NOMO-1 treated with dmso at 0.1 percent for 144 hours (cell line): Measurements from ENCODE around the gene PPM1L.

Source experiments
- DNase-seq: peaks from one replicate; lab custom pipeline; 2025; ENCODE audit not compliant: unreplicated experiment; lab: John Stamatoyannopoulos, UW

The PPM1L gene

DNA sequence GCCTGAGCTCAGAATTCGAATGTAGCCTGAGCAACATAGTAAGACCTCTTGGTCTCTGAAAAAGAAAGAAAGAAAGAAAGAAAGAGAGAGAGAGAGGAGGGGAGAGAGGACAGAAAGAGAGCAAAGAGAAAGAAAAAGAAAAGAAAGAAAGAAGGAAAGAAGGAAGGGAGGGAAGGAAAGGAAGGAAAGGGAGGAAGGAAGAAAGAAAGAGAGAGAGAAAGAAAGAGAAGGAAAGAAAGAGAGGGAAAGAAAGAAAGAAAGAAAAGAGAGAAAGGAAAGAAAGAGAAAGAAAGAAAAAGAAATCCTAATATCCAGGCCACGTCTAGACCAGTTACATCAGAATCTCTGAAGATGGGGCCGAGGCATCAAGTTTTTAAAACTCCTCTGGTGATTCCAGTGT, 50.7 kb downstream of the PPM1L start:
- no peak for DNase-seq

DNA sequence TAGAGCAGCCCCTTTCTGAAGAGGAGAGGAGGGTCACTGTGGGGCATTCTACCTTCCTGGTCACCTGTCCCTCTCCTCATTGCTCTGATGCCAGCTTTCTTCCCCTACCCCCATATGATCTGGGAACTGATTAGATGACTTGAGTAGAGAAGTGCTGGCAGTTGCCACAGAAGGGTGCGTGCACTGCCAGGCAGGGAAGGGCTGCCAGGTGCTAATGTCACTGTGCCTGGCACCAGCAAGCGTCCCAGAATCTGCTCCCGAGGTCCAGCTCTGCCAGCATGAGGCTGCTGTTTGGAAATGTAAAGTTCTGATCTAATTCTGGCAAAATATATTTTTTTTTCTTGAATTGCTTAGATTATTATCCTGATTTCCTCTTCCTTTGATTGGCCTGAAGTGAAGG, 52.8 kb downstream of the PPM1L start:
- DNase-seq = no peak

DNA sequence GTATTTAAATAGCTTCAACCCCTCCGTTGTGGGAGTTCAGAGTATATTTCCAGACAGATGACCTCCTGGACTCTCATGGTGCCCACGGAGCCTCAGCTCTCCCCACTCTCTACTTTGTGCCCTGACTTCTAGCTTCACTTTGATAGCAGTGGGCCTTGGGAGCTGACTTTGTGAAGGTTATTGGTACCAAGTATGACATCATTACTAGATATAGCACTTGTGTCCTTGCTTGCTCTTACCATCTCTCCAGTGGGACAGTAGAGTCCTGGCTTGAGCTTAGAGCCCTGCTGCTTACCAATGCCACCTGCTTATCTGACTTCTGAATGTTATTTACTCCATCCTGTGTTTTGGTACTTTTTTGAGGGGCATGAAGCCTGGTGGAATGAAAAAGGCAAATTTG, 53.4 kb downstream of the PPM1L start:
- DNase-seq = no peak

DNA sequence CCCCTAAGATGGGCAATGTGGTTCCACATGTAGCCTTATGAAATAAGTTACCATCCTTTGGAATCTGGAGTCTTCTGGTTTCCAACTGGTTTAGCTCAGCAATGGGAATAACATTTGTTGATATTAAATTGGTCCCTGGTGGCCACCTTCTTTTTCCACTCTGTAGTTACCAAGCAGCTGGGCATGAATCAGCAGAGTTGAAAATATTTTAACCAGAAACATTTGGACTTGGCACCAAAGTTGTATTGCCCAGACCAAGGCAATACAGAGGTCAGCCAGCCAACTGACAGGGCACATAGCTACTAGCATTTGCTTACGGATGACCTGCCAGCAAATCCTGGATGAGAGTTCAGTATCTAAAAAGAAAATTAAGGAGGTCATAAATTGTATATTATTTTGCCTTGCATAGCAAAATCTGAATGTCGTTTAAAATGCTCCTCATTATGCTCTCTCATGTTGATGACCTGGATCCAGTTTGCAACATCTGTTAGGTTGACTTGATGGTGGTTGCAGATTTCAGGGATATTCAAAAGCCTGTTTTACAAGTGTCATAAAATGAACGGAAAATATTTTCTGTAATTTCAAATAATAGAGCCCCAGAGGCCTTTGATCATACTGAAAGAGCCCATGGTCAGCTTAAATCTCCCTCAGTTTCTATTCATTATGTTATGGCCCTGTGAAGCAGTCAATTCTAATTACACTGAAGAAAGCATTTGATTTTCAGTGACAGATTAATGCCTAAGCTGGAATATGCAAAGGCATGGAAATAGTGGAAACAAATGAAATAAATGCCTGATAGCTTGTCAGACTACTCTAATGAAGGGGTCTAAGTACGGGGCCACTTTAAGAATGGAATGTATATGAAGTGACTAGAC, 54.6 kb downstream of the PPM1L start:
- no peak for DNase-seq

DNA sequence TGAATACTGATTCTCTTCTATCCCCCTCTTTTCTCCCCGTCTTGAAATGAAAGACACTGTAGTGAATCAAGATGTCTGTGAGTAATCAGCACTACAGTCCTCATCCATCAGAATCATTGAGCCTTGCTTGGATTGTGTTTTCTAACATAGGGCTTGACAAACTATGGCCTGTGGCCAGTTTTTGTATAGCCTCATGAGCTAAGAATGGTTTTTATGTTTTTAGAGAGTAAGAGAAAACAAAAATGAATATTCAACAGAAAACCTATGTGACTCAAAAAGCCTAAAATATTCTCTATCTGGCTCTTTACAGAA, 55.2 kb downstream of the PPM1L start:
- DNase-seq = no peak

DNA sequence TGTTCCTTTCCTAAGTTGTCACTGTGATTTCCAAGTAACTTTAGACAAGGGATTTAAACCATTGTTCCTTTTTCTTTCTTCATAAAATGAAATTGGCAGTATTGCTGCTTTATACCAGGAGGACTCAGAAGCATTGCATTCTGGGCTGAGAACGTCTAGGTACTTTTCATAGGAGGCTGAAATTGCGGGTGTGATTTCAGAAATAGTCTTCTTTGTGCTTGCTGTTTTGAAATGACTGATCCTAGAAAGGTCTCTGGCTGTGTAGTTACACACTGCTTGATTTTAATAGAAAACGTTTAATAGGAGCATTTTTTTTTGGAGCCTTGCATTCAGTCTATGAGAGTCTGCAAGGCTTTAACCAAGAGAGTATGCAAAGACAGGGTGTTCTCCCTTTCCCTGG, 56.3 kb downstream of the PPM1L start:
- no peak for DNase-seq

DNA sequence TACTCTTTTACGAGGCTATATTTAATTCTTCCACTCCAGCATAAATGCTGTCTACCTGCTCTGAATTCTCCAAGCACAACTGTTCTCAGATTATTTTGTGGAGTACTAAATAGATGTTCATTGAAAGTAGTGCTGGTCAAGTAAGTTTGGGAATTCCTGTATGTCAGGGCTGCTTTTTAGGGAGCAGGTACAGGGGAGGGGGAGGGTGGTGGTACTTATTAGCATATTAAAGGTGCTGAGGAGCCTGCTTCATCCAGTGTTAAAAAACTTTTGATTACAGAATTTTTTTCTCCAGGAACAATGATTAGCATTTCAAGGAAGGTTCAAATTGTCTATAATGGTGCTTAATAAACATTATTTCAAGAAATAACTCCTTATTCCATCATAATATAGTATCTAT, 59.2 kb downstream of the PPM1L start:
- DNase-seq = no peak

DNA sequence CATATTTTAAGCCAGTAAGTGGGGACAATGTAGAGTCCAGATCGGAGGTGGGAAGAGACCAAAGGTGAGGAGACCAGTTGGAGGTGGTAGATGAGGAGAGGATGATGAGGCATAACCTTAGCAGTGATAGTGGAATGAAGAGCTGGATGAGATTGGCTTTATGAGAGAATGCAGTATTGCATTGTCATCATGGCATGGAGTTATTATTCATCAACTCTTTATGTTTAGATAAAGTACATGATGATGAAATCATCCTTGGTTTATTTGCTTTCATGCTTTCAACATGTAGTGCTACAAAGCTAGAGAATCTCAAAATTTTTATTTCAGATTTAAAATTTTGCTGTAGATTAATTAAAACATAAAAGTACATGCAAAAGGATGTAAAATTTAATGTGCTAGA, 64.0 kb downstream of the PPM1L start:
- no peak for DNase-seq

DNA sequence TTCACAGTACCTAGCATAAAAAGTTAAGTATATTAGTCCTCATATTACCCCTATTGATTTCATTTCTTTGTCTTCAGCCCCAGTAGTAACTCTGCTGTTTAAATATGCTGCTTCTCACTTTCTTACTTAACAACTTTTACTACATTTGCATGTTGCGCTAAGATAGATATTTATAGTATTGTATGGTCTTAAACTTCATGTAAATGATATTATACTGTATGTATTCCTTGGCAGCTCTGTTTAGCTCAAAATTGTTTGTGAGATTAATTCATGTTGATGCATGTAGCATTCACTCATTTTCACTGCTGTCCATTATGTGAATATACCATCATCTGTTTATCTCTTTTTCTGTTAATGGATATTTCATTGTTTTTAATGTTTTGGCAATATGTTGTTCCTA, 64.4 kb downstream of the PPM1L start:
- no peak for DNase-seq

DNA sequence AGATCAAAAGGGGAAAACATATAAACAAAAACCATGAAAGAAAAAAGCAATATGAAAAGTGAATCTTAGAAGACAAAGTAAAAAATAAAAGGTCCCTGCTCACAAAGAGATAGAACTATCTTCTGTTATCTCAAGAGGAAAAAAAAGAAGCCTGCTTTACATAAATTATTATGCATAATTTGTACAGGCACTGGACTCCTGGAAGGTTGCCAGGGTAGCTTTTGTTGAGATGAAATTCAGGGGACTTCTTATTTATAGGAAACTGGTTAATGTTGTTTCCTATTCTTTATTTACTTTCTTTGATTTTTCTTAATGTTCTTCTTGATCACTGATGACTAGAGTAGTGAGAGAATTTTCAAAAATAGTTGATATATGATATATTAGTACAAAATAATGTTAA, 66.9 kb downstream of the PPM1L start:
- DNase-seq = no peak

DNA sequence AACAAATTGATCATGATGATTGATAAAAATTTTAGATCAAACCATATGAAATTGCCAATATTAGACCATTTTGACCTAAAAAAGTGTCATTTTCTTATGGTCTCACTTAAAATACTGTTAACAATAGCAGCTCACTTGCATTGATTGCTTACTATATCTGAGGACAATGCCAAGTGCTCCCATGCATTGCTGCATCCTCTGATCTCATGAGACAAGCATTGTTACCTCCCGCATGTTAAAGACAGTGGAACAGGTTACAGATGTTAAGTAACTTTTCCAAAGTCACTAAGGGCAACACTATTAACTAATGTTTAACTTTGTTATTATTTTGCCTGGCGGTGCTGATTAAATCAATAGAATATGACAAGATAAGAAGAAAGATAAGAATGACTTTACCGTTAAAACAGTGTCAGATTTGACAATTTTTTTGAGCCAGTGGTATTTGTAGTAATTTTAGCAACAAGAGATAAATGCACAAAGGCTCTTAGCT, 69.3 kb downstream of the PPM1L start:
- no peak for DNase-seq

DNA sequence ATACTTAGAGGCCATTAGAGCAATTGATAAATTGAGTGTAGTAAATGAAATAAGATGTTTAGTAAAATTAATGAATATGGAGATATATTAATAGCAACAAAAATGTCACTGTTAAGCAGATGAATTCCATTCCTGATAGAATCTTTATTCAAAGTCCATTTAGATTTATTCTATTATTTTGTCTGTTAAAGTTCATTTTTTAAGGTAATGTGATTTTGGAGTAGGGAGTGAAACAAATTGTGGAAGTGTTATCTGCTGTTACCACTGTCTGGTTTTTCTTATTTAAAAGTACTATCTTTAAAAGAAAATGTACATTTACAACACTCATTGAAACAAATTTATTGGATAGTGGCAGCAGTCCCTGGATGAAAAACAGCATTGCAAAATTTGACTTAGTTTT, 70.4 kb downstream of the PPM1L start:
- DNase-seq = no peak

DNA sequence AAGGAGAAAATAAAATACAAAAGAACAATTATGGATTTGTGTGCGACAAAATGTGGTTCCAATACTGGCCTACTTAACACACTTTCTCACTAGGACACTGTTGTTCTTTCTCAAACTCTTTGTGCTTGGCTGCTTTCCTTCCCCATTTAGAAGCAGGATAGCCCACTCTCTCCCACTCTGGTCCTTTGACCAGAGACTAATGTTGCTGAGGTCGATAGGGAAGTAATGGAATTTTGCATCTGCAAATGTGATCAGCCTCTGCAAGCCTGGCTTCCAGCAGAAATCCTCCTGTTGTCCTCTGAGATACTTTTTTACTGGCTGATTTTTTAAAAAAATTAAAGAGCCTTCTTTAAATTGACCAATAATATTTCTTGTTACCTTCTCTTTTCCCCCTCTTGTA, 71.0 kb downstream of the PPM1L start:
- DNase-seq = no peak

DNA sequence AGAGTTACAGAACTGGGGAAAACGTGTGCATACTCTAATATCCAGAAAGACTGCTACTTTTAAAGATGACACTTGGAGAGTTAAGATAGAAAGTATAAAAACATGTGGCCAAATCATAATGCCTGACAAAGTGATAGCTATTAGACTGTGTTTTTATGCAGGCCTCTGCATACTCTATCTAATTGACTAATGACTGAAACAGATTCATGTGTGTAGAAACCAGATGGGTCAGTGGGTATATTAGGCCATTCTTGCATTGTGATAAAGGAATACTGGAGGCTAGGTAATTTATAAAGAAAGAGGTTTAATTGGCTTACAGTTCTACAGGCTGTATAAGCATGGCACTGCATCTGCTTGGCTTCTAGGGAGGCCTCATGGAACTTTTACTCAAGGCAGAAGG, 71.5 kb downstream of the PPM1L start:
- DNase-seq = no peak

DNA sequence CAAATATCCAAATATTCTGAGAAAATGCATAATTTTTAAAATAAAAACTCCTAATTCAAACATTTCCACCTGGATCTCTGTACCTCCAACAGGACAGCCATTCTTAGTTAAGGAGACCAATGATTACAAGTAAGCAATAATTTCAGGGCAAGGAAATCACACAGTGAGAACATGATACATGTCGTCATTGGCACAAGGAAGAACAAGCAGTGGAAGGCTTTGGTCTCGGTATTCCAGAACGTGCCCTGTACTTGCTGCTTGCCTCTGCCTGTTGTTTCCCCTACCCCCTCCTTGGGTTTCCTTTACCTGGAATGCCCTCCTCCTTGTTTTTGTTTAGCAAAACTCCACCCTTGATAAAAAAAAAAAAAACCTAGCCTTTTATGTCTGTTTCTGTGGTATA, 72.8 kb downstream of the PPM1L start:
- no peak for DNase-seq

DNA sequence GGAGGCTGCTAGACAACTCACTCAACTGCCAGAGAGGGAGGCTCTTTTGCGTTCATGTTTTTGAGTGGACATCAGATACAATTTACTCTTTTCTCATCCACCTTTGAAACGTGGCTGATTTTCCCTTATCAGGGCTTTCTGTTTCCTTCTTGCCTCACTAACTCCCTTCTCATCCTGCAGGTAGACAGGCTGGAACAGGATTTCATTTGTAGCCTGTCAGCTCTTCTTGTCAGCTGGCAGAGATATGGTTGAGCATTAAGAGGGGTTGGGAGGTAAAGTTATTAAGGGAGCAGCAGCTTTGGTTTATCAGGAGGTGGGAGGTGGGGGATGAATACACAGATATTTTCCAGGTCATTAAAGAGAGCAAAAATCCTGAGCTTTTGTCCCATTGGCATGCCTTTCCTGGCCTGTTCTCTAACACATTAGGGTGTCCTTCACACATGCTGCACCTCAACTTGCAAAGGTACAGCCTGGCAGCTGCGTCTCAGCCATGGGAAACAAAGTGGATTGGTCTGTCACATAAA, 73.5 kb downstream of the PPM1L start:
- DNase-seq = no peak

DNA sequence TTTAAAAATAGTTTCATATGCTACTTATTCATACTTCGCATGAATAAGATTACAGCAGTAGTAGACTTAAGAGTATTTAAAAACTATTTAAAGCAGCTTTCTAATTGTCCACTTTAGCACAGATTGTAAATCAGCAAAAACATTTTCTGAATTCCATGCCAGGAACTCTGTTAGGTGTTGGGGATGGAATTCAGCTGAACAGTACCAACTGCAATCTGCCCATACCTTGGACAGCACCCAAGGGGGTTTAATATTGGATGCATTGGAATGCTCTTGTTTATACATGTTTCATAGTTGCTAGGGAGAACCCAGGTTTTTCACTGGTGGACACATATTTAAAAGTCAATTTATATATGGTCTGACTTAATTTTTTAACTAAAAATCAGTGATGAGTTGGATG, 74.8 kb downstream of the PPM1L start:
- no peak for DNase-seq

DNA sequence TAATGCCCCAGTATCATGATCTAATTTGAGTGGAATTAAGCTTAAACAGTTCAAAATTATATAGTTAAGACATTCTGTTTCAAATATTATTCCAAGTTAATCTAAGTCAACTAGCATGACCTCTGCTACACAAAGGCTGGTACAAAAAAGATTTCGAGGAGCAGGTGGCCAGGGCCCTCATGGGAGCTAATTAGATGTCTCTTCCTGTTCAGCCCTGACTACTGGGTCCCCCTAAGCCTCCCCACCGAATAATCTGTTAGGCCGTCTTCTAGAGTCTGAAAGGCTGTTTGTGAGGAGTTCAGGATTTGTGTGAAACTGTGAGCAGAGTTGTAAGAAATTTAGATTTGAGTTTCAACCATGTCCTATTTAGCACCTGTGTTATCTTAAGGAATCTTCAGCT, 75.4 kb downstream of the PPM1L start:
- no peak for DNase-seq

DNA sequence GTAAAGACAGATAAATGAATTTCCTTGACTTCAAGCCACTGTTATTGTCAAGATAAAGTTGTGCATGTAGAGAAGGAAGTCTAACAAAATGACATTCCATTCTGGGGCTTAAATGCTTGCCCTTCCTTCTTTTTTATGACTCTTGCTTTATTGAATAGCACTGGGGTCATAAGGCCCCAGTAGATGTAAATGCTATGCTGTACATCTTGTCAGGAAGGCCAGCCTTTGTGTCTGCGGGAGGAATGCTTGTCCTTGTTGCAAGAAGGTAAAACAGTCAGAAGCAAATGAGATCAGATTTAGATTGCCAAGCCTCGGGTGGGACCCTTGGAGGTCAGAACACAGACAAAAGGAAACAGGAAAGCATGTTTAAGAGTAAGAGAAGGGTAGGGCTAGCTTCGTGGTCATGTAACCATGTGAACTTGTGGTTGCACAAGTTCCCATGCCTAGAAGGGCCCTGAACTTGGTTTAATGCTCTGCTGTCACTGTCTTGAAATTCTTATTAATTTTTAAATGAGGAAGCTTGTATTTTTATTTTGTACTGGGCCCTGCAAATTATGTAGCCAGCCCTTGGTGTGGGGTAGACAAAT, 81.5 kb downstream of the PPM1L start:
- peak; percentile 73 for DNase-seq

DNA sequence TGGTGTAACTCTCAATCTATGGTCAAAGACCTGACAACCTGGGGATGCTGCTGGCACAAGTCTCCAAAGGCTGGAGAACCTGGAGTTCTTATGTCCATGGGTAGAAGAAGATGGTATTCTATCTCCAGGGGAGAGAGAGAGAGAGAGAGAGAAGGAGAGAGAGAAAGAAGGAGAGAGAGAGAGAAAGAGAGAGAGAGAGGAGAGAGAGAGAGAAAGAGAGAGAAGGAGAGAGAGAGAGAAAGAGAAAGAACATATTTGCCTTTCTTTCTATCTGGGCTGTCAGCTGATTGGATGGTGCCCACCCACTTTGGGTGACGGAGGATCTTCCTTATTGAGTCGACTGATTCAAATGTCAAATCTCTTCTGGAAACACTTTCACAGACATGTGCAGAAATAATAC, 84.6 kb downstream of the PPM1L start:
- DNase-seq = no peak

DNA sequence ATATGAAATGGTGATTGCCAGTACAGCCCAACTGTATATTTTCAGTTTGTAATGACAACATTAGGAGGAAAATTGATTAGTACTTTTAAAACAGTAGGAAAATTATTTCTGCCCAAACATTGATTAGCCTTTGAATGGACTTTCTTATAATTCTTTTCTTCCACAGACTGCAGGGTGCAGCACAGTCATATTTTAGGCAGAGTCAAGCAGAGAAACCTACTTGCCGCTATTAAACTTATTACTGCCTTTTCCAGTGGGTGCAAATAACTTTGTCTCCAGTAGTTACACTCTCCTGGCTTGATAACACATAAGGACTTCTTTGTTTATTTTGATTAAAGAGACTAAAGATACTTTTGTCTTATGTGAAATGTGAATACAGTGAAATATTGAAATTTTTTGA, 85.4 kb downstream of the PPM1L start:
- no peak for DNase-seq
